ENCODE data around the gene ADAM11. TPM values are rescaled to one million over a fixed set of nuclear protein-coding genes. Genes with fewer than 3 reads are reported as not detected.

Gene ADAM11
- total and polyA plus RNA-seq, 2 of the 8 experiments (the other 6 are each of a cell fraction or from before 2014, with no cell fraction given): 2.3 to 2.9 TPM

- Histone ChIP-seq H4K8ac (ENCODE audit: extremely low read depth, insufficient read depth, low read length) (no peak overlapping the region), H3K4me1 (replicated peaks in 1 of 4; ENCODE audit: control insufficient read depth in 3 of 4, insufficient read depth in 4 of 4, low read length in 3 of 4) (peaks cover 0 to 8% (median 2%) of the 10 kb centered on the region in 4 experiments; a peak in 5 of 7 replicates), H2BK15ac (ENCODE audit: low read length) (no peak overlapping the region), H3K27me3 (replicated peaks in 1 of 4; ENCODE audit: control insufficient read depth in 3 of 4, extremely low read depth in 1 of 4, insufficient read depth in 3 of 4, low read length in 3 of 4) (peaks cover 3 to 18% (median 12%) of the 10 kb centered on the region in 4 experiments; a peak in 6 of 7 replicates), H3K79me2 (ENCODE audit: control insufficient read depth in 1 of 2, insufficient read depth in 2 of 2, low read length in 2 of 2) (no peaks in the 10 kb centered on the region), H2BK120ac (replicated peaks; ENCODE audit: low read depth, low read length) (no peak overlapping the region), H3K9me3 (ENCODE audit: insufficient read depth in 2 of 2, low read depth in 1 of 2, low read length in 1 of 2) (no peaks in the 10 kb centered on the region), H2AFZ (ENCODE audit: low read length) (no peak overlapping the region), H4K91ac (replicated peaks; ENCODE audit: insufficient read length, low read length) (no peak overlapping the region), H4K5ac (ENCODE audit: insufficient read length, low read depth, low read length) (no peak overlapping the region), H3K56ac (replicated peaks; ENCODE audit: insufficient read length, low read depth, low read length) (no peak overlapping the region), H2BK20ac (ENCODE audit: low read length) (no peak overlapping the region), H3K23ac (ENCODE audit: insufficient read length) (no peak overlapping the region), H3K79me1 (ENCODE audit: low read depth, low read length) (no peaks in the 10 kb centered on the region), H3K18ac (ENCODE audit: extremely low read depth, low read length) (no peak overlapping the region), H3K27ac (ENCODE audit: low read depth, low read length) (no peak overlapping the region), H3K9ac (replicated peaks in 1 of 4; ENCODE audit: extremely low read depth in 1 of 4, low read depth in 3 of 4, low read length in 3 of 4) (no peak overlapping the region), H3K4me2 (ENCODE audit: insufficient read depth in 1 of 2, low read depth in 2 of 2, low read length in 2 of 2) (no peak overlapping the region), H2BK12ac (ENCODE audit: low read depth, low read length) (no peak overlapping the region), H3K14ac (ENCODE audit: insufficient read length) (no peak overlapping the region), H3K23me2 (ENCODE audit: low read depth, low read length) (peaks cover 6% of the 10 kb centered on the region; the same call in 1 of the 2 replicates), H3K4me3 (ENCODE audit: extremely low read depth in 1 of 4, insufficient read depth in 2 of 4, low read depth in 3 of 4, low read length in 4 of 4) (no peak overlapping the region), H2BK5ac (ENCODE audit: low read depth, low read length) (no peak overlapping the region), H2AK5ac (ENCODE audit: low read depth, low read length) (no peak overlapping the region), H3K4ac (replicated peaks; ENCODE audit: insufficient read length, low read depth, low read length) (no peak overlapping the region), H4K20me1 (replicated peaks in 1 of 2; ENCODE audit: control insufficient read depth in 1 of 2, insufficient read depth in 2 of 2, low read length in 2 of 2) (peaks cover 0 to 2% of the 10 kb centered on the region in 2 experiments), H3K36me3 (ENCODE audit: control insufficient read depth in 2 of 4, insufficient read depth in 4 of 4, low read length in 3 of 4) (no peaks in the 10 kb centered on the region)
- WGBS, 2 experiments (ENCODE audit: extremely low coverage in 1 of 2, insufficient coverage in 1 of 2, insufficient read length in 1 of 2, insufficient replicate concordance in 2 of 2, low coverage in 1 of 2, low lambda C conversion rate in 2 of 2, missing lambda C conversion rate in 1 of 2): 88% methylated on average over 6 of the region's 6 CpGs; no CpG with 5 or more reads in 1 of the 2 experiments
- no peak for FAIRE-seq
- no peak for DNase-seq (ENCODE audit: low read depth in 1 of 2, low spot score in 2 of 2)
- POLR2A ChIA-PET (ENCODE audit: partially characterized antibody): interaction anchor here (0.8 to 1.1 kb wide), 2 partner anchors 18 to 84 kb away, joined by 3 read pairs; no protein-coding TSS in a partner anchor
- CTCF ChIA-PET (ENCODE audit: partially characterized antibody): interaction anchor here (0.8 to 26.7 kb wide), 10 partner anchors 10 to 148 kb away, joined by 3 to 577 read pairs (median 4); partner anchors contain the start of genes ADAM11 and HIGD1B
- TF ChIP-seq SAP30 (IDR thresholded peaks at IDR 0.05; ENCODE audit: insufficient read depth, insufficient replicate concordance, low read length): no peak
- TF ChIP-seq CTBP2 (IDR thresholded peaks at IDR 0.05; ENCODE audit: borderline replicate concordance, insufficient read depth, insufficient read length, low read length): no peak
- no peak for TF ChIP-seq SUZ12 (IDR thresholded peaks at IDR 0.05; ENCODE audit: low read length)
- no peak for TF ChIP-seq CBX8 (IDR thresholded peaks at IDR 0.05; ENCODE audit: borderline replicate concordance, low read depth, low read length)
Observed at GRCh38 chr17:44773140-44773539, 14.4 kb downstream of the ADAM11 start.

All from H1 (cell line).